ENCODE data around the gene RPL10A.

Gene RPL10A

DNA sequence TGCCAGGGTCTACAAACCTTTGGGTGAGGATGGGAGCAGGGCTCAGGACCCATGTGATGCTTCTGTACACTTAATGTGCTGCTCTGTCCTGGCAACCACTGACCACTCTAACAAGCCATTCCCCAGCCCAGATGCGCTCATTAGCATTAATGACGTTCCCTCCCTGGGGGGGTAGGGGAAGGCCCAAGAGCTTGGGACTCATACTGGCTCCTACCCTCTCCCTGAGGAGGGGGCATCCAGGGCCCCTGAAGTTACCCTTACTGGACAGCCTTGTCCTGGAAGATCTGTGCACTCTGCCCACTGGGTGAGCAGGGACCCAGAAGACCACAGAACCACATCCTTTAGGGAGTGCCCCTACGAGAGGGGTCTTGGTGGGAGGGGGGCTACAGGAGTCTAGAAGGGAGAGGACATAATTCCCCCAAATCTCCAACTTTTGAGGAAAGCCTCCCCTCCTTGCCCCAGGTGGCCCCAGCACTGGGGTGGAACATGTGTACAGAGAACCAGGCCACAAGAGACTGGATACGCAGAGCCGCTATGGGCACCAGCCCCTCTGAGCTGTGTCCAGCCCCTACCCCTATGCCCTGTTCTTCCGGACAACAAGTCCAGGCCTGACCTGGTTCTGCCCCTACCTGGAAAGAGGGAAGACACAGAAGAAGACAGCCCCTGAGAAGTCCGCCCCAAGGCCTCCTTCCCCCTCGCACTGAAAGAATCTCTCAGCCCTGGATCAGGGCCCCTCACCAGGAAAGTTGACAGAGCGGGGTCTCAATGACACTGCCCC, 27.2 kb downstream of the RPL10A start:
- in situ Hi-C loops (cut with MboI; ENCODE audit: low sequenced_read_pairs), result no loop called here
- Histone ChIP-seq H3K4me1 (peaks cover 4% of the 10 kb centered on the region), H3K4me3 (peak overlapping the region; percentile 55), H3K9me3 (no peaks in the 10 kb centered on the region), H3K36me3 (replicated peaks) (no peaks in the 10 kb centered on the region), H3K27me3 (ENCODE audit: low read depth) (no peaks in the 10 kb centered on the region)
- no peak for DNase-seq (ENCODE audit: low spot score in 2 of 2)

DNA sequence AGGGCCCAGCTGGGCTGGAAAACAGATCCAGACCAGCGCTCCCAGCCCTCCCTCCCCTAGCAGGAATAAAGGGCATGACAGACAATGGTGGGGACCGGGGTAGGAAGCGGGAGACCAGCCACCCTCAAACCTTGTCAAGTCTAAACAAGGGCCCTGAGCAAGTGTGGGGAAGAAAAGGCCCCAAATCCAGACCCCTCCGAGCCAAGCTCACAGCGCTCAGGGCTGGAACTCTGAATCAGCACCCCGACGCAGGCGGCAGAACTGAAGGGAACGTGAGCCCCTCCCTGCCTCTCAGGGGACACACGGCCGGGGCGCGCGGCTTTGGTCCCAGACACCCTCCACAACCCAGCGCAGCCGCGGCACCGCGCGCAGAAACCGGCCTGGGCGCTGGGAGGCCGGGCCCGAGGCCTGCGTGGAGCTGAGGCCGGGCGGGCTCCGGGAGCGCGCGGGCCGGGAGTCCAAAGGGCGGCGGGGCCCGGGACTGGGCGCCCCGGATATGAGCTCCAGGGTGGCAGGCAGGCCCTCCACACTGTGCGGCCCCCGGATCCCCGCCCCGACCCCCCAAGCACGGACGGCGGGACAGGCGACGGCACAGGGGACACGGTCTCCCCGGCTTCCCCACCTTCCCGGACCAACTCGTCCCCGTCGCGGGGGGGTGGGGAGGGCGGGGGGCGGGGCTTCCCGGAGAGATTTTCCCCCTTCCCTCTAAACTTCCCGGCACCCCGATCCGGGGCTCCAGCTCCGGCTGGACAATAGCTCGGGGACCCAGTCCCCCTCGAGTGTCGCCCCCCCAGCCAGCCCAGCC, 28.0 kb downstream of the RPL10A start:
- no peaks in the 10 kb centered on the region for H3K9me3 ChIP-seq
- DNase-seq (ENCODE audit: low spot score in 2 of 2), result peak in 1 of 2 experiments; percentile 31
- H3K4me1 ChIP-seq, result peaks cover 4% of the 10 kb centered on the region
- H3K36me3 ChIP-seq (replicated peaks), result no peaks in the 10 kb centered on the region
- in situ Hi-C loops (cut with MboI; ENCODE audit: low sequenced_read_pairs), result no loop called here
- no peaks in the 10 kb centered on the region for H3K27me3 ChIP-seq (ENCODE audit: low read depth)
- H3K4me3 ChIP-seq, result peak overlapping the region; percentile 55

DNA sequence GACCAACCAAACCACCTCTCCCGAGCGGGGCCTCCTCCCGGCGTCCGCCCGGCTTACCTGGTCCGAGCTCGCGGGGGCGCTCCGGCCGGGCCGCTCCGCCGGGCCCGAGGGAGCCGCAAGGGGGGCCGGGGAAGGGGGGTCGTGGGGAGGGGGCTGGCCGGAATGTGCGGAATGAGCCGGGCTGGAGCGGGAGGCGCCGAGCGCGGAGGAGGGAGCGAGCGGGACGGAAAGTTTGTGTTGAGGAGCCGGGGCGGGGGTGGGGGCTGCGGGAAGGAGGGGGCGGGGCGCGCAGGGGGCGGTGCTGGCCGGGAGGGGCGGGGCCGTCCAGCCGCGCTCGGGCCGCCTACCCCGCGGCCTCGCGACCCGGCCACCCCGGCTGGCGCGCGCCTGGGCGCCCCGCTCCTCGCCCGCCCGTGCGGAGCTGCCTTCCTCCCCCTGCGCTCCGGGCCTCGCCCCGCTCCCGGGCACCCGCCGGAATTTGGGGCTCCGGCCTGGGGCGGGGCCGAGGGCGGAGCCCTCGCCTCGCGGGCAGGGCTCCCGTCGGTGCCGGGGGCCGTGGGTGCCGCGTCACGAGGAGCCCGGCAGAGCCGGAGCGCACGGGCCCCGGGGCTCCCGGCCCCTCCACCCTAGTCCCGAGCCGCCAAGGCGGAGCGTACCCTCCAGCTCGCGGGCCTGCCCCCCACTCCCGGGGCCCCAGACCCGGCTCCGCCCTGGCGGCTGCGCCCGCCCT, 28.8 kb downstream of the RPL10A start, which contains the start of gene TEAD3:
Gene TEAD3, minus strand, starts transcription at position 239 of the 730 bp plus-strand sequence.
- no peaks in the 10 kb centered on the region for H3K9me3 ChIP-seq
- DNase-seq (ENCODE audit: low spot score in 2 of 2), result peak; percentile 31 to 73
- in situ Hi-C loops (cut with MboI; ENCODE audit: low sequenced_read_pairs), result no loop called here

DNA sequence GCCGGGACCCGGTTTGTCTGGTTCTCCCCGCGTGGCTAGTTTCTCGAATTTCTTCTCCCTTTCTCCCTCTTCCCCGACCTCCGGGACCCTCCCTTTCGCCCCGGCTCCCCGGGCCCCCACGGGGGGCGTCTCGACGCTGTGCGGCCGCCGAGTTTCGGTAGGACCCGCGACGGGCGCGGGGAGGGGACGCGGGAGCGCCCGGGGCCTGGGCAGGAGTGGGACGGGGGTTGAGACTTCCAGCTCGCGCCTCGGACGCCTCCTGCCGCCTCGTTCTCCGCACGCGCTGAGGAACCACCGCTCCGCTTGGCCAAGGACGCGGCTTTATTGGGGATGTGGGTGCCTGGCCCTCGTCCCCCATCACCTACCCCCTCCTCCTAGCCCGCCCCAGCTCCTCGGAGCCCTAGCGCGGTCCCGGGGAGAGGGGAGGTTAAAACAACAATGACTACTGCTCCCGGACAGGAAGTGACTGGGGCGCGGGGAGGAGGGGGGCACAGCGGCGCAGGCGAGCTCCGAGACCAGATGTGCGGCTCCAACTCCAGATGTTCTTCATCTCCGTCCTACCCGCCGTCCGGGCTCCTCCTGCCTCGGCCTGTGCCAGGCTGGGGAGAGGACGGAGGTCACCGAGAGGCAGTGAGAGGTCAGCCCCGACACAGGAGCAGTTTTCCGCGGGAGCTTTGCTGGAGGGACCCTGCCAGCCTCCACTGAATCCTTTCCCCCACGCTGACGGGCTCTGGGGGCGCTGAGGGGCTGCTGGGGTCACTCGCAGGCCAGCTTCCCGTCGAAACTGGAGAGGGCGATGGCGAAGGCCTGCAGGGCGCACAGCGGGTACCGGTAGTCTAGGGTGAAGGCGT, 29.6 kb downstream of the RPL10A start:
- no peaks in the 10 kb centered on the region for H3K27me3 ChIP-seq (ENCODE audit: low read depth)
- no peaks in the 10 kb centered on the region for H3K36me3 ChIP-seq (replicated peaks)
- peak overlapping the region; percentile 43 for H3K4me3 ChIP-seq
- H3K9me3 ChIP-seq, result no peaks in the 10 kb centered on the region
- DNase-seq (ENCODE audit: low spot score in 2 of 2), result peak in 1 of 2 experiments; percentile 59
- peaks cover 4% of the 10 kb centered on the region for H3K4me1 ChIP-seq
- in situ Hi-C loops (cut with MboI; ENCODE audit: low sequenced_read_pairs), result no loop called here

More for the DNA sequence above, 28.8 kb downstream of the RPL10A start, which contains the start of gene TEAD3:
- Histone ChIP-seq H3K36me3 (replicated peaks) (no peaks in the 10 kb centered on the region), H3K27me3 (ENCODE audit: low read depth) (no peaks in the 10 kb centered on the region), H3K4me3 (peak within 1 kb of the TSS; percentile 55), H3K4me1 (peaks cover 4% of the 10 kb centered on the region)

DNA sequence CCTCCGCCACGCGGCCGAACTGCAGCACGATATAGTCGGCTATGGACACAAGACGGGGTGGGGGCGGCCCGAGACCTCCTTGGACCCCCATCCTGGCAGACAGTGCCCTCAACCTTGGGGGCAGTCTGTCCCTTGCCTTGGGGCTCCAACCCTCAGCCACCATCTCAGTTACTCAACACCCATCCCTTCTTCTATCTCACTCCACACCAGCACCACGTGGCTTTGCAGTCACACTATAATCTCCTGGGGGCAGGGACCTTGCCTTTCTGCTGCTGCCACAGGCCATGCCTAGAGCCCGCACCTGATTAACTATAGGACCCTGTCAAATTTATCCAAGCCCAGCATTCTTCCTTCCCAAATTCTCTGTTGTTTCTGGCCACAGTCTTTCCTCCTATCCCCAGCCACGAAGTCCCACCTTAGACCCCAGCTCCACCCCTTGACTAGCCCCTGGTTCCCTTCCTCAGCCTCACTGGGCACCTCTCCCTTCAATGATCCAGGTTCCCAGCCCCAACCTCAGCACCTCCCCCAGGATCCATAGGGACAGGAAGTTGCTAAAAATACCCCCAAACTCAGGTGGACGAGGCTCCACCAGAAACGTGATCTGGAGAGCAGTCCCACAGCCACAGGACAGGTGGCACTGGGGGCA, 30.3 kb downstream of the RPL10A start:
- in situ Hi-C loops (cut with MboI; ENCODE audit: low sequenced_read_pairs), result no loop called here
- no peak overlapping the region for H3K4me3 ChIP-seq
- H3K36me3 ChIP-seq (replicated peaks), result no peaks in the 10 kb centered on the region
- no peaks in the 10 kb centered on the region for H3K9me3 ChIP-seq
- H3K4me1 ChIP-seq, result peaks cover 4% of the 10 kb centered on the region
- no peaks in the 10 kb centered on the region for H3K27me3 ChIP-seq (ENCODE audit: low read depth)
- no peak for DNase-seq (ENCODE audit: low spot score in 2 of 2)

DNA sequence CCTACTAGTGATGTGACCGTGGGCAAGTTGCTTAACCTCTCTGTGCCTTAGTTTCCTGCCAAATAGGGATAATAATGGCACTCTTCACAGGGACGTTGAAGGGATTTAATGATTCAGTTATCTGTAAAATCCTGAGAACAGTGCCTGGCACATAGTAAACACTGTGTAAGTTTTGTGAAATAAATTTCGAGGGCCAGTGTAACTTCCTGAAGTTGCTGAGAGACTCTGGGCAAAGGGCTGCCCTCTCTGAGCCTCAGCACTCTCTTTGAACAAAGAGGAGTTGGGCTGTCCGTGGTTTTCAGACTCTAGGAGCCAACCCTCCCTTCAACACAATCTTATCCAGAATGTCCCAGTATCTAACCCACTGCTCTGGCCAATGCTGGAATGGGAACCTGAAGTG, 31.2 kb downstream of the RPL10A start:
- no peaks in the 10 kb centered on the region for H3K36me3 ChIP-seq (replicated peaks)
- no peaks in the 10 kb centered on the region for H3K27me3 ChIP-seq (ENCODE audit: low read depth)
- in situ Hi-C loops (cut with MboI; ENCODE audit: low sequenced_read_pairs), result no loop called here
- H3K4me1 ChIP-seq, result peaks cover 4% of the 10 kb centered on the region
- H3K9me3 ChIP-seq, result no peaks in the 10 kb centered on the region
- no peak for DNase-seq (ENCODE audit: low spot score in 2 of 2)
- no peak overlapping the region for H3K4me3 ChIP-seq

DNA sequence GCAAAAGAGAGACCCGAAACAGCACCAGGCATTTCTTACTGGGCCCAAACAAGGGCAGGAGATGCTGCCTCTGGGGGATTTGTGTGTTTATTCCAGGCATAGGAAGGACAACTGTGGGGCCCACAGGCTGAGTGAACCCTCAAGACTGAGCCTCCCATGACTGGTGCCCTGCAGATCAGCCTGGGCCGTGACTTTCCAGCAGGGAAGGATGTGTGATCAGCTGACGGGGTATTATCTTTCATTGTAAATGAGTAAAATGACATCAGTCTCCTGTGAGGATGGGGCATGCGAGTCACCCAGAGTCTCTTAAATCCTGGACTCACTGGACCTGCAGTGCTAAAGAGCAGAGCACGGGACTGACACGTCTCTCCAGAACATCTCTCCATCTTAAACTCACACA, 32.6 kb downstream of the RPL10A start:
- H3K27me3 ChIP-seq (ENCODE audit: low read depth), result no peaks in the 10 kb centered on the region
- H3K36me3 ChIP-seq (replicated peaks), result no peaks in the 10 kb centered on the region
- in situ Hi-C loops (cut with MboI; ENCODE audit: low sequenced_read_pairs), result no loop called here
- H3K4me1 ChIP-seq, result peaks cover 4% of the 10 kb centered on the region
- no peak overlapping the region for H3K4me3 ChIP-seq
- no peak for DNase-seq (ENCODE audit: low spot score in 2 of 2)
- no peaks in the 10 kb centered on the region for H3K9me3 ChIP-seq

DNA sequence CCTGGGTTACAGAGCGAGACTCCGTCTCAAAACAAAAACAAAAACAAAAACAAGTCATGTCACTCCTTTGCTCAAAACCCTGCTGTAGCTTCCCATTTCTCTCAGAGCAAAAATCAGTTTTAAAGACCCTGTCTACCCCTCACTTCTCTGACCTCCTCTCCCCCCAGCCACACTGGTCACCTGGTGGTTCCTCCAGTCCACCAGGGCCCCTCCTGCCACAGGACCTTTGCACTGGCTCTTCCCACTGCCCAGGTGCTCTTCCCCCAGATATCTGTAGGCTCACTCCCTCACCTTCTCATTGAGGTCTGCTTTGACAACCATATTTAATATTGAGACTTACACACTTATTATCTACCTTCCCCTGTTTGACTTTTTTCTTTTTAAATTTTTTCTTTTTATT, 33.6 kb downstream of the RPL10A start:
- Histone ChIP-seq H3K4me1 (peaks cover 4% of the 10 kb centered on the region), H3K9me3 (no peaks in the 10 kb centered on the region), H3K4me3 (no peak overlapping the region), H3K36me3 (replicated peaks) (no peaks in the 10 kb centered on the region), H3K27me3 (ENCODE audit: low read depth) (no peaks in the 10 kb centered on the region)
- DNase-seq (ENCODE audit: low spot score in 2 of 2), result no peak
- in situ Hi-C loops (cut with MboI; ENCODE audit: low sequenced_read_pairs), result no loop called here

DNA sequence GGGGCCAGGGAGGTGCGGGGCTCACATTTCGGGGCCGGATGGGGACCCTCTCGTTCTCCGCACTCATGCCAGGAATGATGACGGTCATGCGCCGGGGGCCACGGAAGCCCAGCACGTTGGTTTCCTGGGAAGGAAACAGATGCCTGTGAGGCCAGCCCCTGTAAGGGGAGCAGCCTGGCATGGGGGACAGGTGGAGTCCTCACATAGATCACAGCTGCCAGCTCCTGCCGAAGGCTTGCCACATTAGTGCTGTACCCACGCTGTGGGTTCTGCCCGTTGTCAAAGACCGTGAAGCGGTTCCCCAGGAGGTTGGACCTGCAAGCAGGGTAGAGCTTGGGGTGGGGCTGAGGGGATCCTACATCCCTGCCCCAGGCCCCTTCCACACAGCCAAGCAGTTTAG, 35.3 kb downstream of the RPL10A start:
- Histone ChIP-seq H3K36me3 (replicated peaks) (no peaks in the 10 kb centered on the region), H3K9me3 (no peaks in the 10 kb centered on the region), H3K4me1 (no peaks in the 10 kb centered on the region; the same call in 1 of the 2 replicates), H3K27me3 (ENCODE audit: low read depth) (no peaks in the 10 kb centered on the region), H3K4me3 (no peak overlapping the region)
- in situ Hi-C loops (cut with MboI; ENCODE audit: low sequenced_read_pairs), result no loop called here
- no peak for DNase-seq (ENCODE audit: low spot score in 2 of 2)

DNA sequence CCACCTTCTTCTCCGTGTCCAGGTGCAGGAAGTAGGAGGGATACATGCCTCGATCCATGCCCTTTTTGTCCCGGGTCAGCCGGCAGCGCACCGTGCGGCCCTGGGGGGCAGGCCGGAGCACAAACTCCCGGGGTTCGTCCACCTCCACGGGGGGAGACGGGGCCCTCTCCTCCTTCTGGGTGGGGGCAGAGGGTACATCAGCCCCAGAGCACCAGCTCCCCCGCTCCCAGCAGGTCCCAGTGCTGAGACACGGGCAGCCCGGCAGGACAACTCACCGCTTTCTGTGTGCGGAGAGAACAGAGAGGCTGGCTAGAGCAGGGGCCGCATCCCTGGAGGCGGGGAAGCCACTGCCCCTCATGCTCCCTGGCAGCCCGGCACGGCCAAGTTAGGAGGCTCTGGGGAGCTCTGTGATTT, 37.8 kb downstream of the RPL10A start:
- no peak overlapping the region for H3K4me3 ChIP-seq
- in situ Hi-C loops (cut with MboI; ENCODE audit: low sequenced_read_pairs), result no loop called here
- no peaks in the 10 kb centered on the region for H3K27me3 ChIP-seq (ENCODE audit: low read depth)

DNA sequence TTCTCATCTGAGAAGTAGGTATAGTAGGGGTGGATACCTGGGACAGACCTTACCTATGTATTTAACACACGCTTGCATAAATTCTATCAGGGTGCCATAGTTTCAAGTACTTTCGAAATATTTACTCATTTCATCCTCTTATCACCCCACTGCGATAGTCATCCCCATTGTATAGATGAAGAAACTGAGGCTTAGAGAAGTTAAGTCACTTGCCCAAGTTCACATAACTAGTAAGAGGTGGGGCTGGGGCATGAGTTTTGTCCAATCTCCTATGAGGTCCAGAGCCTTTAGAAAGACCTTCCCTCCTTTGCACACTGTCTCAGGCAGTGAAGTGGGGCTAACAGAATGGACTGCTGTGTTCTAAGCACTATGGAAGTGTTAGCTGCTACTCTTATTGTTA, 38.3 kb downstream of the RPL10A start:
- H3K27me3 ChIP-seq (ENCODE audit: low read depth), result no peaks in the 10 kb centered on the region

More for the DNA sequence above, 37.8 kb downstream of the RPL10A start:
- Histone ChIP-seq H3K36me3 (replicated peaks) (no peaks in the 10 kb centered on the region), H3K4me1 (no peaks in the 10 kb centered on the region; the same call in 1 of the 2 replicates), H3K9me3 (no peaks in the 10 kb centered on the region)
- no peak for DNase-seq (ENCODE audit: low spot score in 2 of 2)

DNA sequence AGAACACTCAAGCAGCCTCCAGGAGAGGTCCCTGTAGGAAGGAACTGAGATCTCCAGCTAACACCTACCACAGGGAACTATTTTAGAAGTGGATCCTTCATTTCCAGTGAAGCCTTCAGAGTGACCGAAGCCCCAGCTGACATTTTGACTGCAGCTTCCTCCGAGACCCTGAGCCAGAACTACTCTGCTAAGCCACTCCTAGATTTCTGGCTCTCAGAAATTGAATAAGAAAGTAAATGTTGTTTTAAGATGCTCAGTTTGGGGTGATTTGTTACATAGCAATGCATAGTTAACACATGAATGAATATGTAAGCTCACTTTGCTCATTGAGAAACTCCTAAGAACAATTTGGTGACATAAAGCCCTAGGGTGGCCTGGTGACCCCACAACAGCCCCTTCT, 39.0 kb downstream of the RPL10A start:
- no peak overlapping the region for H3K4me3 ChIP-seq
- no peaks in the 10 kb centered on the region for H3K36me3 ChIP-seq (replicated peaks)
- H3K4me1 ChIP-seq, result no peaks in the 10 kb centered on the region; the same call in 1 of the 2 replicates
- no peaks in the 10 kb centered on the region for H3K27me3 ChIP-seq (ENCODE audit: low read depth)
- no peaks in the 10 kb centered on the region for H3K9me3 ChIP-seq
- in situ Hi-C loops (cut with MboI; ENCODE audit: low sequenced_read_pairs), result no loop called here
- DNase-seq (ENCODE audit: low spot score in 2 of 2), result no peak

More for the DNA sequence above, 38.3 kb downstream of the RPL10A start:
- in situ Hi-C loops (cut with MboI; ENCODE audit: low sequenced_read_pairs), result no loop called here
- no peaks in the 10 kb centered on the region for H3K9me3 ChIP-seq
- no peaks in the 10 kb centered on the region for H3K36me3 ChIP-seq (replicated peaks)
- H3K4me3 ChIP-seq, result no peak overlapping the region
- DNase-seq (ENCODE audit: low spot score in 2 of 2), result no peak
- H3K4me1 ChIP-seq, result no peaks in the 10 kb centered on the region; the same call in 1 of the 2 replicates

Data from HAP-1 (cell line).